RCC 7860 (cell line): ENCODE results near the gene ELFN1.
A peak's percentile ranks its signal among the peaks of the same experiment; 100 is the strongest.

Experiments used
- DNase-seq: peaks from one replicate; pipeline ENCODE4 v3.0.0-alpha.2; 2015; ENCODE audit warnings: low spot score
- FAIRE-seq: peaks from 2 replicates; lab custom pipeline; 2012; peaks lifted over from hg19 to GRCh38; lab: Jason Lieb, UNC

Gene ELFN1

GRCh38 chr7:1662767-1663166 is 7.3 kb upstream of the ELFN1 start:
- no peak for FAIRE-seq
- DNase-seq = no peak

- no peak for FAIRE-seq
- DNase-seq = no peak
These were observed 6.9 kb upstream of the ELFN1 start for GRCh38 chr7:1663223-1663622.

DNA sequence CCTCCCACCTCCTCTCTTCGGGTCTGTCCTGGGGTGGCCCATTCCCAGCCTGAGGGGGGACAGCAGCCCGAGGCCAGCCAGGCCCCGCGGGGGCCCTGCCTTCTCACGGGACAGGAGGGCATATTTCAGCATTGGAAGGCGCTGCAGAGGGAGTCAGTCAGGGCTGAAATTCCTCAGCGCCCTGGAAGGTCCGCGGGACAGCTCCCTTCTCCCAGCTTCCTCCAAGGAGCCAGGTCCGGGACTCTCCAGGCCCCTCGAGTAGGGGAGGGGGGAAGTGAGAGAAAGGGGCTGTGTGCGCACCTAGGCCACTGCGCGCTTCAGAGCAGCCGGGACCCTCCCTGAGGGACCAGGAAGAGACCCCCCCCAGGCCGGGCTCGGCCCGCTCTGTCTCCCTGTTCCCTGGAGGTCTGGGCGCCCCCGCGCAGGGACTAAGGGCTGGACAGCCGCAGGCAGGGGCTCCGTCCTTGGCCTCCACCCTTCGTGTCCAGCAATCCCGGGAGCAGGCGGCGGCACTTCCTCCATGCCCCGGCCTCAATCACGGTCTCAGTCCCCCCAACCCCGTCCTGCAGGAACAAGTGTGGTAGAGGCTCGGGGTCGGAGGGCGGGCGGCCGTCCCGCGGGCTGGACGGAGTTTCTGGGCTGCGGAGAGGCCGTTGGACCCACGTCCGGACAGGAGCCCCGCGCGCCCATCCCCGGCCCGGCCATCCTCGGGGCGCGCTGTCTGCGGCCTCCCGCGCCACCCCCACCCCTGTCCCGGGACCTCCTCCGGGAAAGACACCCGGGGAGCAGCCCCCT is 6.0 kb upstream of the ELFN1 start:
- DNase-seq = no peak

GRCh38 chr7:1664711-1665548 is 5.1 kb upstream of the ELFN1 start:
- no peak for FAIRE-seq
- DNase-seq = no peak

More for the DNA sequence above, 6.0 kb upstream of the ELFN1 start:
- no peak for FAIRE-seq

GRCh38 chr7:1665549-1666316 is 4.3 kb upstream of the ELFN1 start:
- DNase-seq = peak; percentile 27
- no peak for FAIRE-seq

- DNase-seq (no peak), FAIRE-seq (no peak)
These were observed 3.7 kb upstream of the ELFN1 start for GRCh38 chr7:1666317-1666822.

DNA sequence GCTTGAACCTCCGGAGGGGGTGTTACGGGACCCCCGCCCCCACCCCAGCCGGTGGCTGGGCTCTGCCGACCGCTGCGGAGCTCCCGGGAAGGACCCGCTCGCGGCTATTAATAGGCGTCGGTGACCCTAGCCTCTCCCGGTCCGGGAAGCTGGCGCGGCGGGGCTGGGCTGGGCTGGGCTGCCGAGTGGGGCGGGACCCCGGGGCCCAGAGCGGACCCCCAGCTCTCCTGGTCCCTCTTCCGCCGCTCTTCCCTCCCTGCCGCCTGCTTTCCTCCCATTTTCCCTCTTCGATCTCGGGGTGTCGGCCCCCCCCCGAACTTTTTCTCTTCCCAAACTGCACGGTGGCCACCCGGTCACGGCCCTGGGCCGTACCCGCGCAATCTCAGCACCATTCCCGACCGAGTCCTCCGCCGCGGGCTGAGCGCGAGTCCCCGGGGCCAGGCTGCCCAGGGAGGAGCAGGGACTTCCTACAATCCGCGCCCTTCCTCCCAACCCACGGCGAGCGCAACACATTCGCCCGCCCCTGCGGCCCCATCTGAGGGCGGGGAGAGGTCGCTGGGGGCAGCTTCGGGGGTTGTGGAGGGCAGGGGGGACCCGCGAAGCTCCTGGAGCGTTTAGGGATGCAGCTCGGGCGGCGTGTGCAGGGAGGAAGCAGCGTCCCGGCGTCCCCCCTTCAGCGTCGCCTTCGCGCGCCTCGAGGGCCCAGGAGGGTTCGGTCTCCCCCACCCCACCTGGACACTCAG is 3.1 kb upstream of the ELFN1 start:
- FAIRE-seq (no peak), DNase-seq (no peak)

GRCh38 chr7:1667566-1668395 is 2.3 kb upstream of the ELFN1 start:
- no peak for DNase-seq
- FAIRE-seq = no peak

DNA sequence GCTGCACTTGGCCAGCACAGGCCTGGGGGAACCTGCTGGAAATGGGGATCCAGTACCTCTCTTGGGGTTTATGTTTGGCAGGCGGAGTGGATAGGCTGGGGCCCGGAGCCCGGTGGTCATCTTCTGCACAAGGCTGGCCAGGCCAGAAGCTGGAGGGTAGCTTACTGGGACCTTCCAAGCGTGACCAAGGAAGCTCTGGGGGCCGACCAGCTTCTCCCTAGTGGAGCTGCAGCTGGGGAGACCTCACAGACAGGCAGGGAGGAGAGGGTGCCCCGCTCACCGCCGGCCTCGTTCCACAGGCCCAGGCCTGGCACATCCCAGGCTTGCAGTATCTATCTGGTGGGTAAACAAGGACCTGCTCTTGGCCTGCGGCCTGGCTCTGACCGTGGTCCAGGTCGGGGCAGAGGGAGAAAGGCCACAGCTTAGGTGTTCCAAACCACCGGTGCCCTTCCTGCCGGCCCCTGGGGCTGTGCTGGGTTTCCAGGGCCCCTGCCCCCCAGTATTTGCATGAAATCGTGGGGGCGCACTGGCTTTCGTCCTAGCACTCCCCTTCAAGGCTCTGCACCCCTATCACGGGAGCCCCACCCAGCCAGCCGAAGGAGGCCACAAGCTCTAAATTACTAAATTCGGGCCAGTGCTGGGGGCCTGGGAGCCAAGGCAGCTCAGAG is 1.5 kb upstream of the ELFN1 start:
- no peak for FAIRE-seq
- no peak for DNase-seq

DNA sequence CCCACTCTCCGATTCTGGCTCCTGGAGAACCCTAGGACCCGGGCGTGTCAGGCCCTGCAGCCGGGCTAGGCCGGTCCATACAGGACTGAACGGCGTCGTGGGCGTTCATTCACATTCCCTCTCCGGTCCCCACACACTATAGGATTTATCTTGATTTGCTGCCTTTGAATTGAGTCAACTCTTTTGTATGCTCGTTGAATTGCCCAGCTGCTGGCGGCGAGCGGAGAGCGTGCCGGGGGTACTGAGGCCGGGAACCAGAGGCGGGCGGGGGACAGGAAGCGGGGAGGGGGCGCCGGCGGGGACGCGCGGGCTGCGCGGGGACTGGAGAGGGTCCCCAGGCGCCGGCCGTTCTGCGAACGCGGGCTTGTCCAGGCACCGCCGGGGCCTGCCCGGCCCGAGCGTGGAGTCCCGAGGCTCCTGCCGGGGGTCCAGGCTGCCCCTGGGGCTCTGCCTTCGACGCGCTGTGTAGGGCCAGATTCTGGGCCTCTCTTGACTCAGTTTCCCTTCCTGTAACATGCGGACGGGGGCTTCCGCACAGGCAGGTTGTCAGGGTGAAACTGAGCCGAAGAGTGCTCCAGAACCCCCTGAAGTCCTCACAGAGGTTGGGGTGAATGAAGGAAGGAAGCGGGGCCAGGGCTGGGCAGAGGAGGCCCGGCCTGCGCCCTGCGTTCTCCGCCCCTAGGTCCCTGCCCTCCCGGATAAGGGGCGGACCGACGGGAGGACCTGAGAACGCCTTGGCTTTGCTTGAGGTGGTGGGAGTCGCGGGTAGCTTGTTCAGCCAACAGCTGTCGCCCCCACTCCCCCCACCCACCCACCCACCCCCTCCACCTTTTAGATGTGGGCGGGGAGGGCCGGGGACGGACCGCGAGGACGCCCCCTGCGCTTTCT is 769 bp upstream of the ELFN1 start:
- DNase-seq (no peak), FAIRE-seq (no peak)

DNA sequence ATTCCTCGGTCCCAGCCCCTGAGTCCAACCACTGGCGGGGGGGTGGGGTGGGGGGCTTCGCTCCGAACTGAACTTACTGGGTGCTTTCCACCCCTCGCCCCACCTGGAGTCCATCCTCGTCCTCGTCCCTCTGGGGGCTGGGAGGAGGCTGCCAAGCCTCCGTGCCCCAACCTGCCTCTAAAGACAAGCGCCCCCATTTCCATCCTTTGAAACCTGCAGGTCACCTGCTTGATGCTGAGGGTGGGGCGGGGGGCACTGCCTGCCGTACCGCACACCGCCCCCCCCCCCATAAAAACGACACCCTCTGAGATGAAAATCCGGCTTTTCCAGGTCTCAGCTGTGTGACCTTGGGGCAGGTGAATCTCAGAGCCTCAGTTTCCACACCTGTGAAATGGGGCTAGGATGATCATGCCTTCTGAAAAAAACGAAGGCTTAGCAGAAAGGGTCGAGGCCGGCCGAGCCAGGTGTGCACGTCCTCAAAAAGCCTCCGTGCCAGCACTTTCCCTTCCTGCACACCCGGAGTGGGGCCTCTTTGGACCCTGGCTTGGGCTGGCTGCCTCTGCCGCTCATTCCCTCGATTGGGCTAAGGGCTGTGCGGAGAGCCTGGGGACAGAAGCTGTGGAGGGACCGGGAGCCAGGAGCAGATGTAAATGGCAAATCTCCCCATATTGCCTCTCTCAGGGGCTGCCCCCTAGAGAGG is 967 bp downstream of the ELFN1 start:
- no peak for DNase-seq
- no peak for FAIRE-seq

- DNase-seq (no peak), FAIRE-seq (no peak)
These were observed 1.7 kb downstream of the ELFN1 start for GRCh38 chr7:1671594-1672451.

GRCh38 chr7:1672851-1673486 is 2.9 kb downstream of the ELFN1 start:
- FAIRE-seq = no peak
- no peak for DNase-seq

DNA sequence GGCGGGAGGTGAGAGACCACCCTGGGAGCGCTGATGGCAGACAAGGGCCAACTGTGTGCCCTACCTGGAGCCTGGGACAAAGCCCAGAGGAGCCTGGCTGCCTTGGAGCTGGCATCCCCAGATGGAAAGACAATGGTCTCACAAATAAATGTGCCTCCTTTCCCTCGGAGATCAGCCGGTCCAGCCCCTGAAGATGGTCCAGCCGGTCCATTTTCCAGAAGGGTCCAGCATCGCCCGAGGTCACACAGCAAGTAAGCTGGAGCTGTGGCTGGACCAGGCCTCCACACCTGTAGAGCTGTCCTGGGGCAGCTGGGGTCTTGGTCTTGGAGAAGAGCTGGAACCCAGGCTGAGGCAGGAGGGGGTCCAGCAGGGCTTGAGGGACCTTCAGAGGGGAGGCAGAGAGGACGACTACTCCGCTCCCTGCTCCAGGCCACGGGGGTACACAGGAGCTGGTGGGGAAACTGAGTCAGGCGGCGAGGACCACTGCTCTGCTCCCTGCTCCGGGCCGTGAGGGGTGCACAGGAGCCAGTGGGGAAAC is 3.6 kb downstream of the ELFN1 start:
- no peak for FAIRE-seq
- DNase-seq = no peak

DNA sequence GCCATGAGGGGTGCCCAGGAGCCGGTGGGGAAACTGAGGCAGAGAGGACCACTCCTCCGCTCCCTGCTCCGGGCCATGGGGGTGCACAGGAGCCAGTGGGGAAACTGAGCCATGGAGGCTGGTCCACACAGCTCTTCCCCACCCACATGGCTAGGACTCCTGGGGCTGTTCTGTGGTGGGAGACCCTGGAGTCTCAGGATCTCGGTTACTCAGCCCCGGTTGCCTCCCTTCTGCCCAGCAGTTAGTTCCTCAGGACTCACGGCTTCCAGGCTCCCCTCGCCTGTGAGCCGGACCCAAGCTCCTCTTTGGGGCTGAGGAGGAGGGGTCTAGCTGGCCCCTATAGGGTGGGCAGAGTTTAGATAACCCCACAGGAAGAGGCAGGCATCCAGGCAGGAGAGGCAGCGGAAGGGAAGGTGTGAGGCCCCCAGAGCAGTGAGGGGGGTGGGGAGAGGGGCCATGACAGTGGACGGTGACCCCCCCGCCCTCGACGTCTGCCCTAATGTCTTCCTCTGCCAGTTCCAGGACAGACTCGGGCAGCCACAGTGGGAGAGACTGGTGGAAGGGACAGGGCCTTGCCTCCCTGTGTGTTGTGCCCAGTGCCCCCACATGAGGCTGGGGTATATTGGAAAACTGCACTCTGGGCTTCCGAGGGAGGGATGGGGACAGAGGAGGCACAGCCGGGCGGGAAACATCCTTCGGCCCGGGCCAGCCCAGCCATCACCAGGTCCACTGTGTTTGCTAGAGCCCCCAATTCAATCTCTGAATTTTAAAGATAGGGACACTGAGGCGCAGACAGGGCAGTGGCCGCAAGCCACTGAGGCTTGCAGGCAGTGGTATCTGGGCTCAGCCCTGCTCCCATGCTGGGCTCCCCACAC is 4.3 kb downstream of the ELFN1 start:
- FAIRE-seq = no peak
- DNase-seq = no peak
